Measurements from ENCODE around the gene IMP3. TPM values are rescaled to one million over a fixed set of nuclear protein-coding genes. Genes with fewer than 3 reads are reported as not detected.
"Not testable (repeated sequence)": the region's sequence is repeated elsewhere in the genome, so short reads cannot be mapped to it uniquely, and the experiment has no call there.

The IMP3 gene
- total RNA-seq, 1 donor = 82.1 TPM

DNA sequence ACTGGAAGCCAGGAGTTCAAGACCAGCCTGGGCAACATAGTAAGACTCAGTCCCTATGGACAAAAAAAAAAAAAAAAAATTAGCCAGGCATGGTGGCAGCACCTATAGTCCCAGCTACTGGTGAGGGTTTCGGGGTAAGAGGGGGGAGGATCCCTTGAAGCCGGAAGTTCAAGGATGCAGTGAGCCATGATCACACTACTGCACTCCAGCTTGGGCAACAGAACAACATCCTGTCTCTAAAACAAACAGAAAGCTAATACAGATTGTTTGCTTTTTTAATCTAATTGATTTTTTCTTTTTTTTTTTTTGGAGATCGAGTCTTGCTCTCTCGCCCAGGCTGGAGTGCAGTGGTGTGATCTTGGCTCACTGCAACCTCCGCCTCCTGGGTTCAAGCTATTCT lies 1.6 kb upstream of the IMP3 start:
- TF ChIP-seq, protein P1, sequence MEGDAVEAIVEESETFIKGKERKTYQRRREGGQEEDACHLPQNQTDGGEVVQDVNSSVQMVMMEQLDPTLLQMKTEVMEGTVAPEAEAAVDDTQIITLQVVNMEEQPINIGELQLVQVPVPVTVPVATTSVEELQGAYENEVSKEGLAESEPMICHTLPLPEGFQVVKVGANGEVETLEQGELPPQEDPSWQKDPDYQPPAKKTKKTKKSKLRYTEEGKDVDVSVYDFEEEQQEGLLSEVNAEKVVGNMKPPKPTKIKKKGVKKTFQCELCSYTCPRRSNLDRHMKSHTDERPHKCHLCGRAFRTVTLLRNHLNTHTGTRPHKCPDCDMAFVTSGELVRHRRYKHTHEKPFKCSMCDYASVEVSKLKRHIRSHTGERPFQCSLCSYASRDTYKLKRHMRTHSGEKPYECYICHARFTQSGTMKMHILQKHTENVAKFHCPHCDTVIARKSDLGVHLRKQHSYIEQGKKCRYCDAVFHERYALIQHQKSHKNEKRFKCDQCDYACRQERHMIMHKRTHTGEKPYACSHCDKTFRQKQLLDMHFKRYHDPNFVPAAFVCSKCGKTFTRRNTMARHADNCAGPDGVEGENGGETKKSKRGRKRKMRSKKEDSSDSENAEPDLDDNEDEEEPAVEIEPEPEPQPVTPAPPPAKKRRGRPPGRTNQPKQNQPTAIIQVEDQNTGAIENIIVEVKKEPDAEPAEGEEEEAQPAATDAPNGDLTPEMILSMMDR (IDR thresholded peaks at IDR 0.05; ENCODE audit: insufficient read depth, low read length) = no peak
- no peak overlapping the region for H3K4me3 ChIP-seq (ENCODE audit: low read depth, low read length)
- DNase-seq (ENCODE audit: low read depth) = no peak

DNA sequence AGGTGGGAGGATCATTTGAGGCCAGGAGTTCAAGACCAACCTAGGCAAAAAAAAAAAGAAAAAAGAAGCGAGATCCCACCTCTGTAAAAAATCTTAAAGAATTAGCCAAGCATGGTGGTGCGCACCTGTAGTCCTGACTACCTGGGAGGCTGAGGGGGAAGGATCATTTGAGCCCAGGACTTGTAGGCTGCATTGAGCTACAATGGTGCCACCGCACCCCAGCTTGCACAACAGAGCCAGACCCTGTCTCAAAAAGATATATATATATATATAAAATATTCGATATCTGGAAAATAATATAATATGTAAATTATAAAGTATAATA lies 1.1 kb upstream of the IMP3 start:
- no peak overlapping the region for H3K4me3 ChIP-seq (ENCODE audit: low read depth, low read length)
- DNase-seq (ENCODE audit: low read depth) = no peak
- TF ChIP-seq, protein P1 (IDR thresholded peaks at IDR 0.05; ENCODE audit: insufficient read depth, low read length) = no peak

DNA sequence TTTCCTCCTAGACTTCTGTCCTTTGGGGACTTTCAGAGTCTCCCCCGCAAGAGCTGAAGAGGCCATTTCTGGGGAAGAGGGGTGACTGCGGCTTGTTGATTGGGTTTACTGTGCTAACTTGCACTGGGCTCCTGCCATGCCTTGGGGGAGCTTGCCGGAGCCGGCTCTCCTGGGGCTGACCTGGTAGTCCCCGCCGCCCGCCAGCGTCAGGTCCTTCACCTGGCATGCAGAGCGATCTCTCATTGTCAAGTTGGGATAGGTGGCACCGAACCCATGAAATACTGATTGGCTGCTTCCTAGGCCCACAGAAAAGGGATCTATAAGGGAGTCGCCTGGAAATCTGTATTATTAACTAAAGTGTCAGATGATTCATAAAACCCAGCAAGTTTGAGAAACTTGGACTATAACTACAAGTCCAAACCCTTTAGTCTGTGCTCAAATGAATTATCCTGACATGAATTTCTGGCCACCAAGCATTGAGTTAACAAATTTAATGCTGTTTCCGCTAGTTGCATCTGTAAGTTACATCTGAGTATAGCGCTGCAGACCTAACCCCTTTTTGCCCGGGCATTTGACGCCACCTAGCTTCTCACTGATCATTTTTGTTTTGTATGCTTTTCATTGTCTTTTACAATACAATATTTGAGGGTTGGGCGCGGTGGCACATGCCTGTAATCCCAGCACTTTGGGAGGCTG lies 607 bp upstream of the IMP3 start:
- H3K4me3 ChIP-seq (ENCODE audit: low read depth, low read length) = peak overlapping the region; percentile 99
- peak; percentile 59 for DNase-seq (ENCODE audit: low read depth)
- TF ChIP-seq, protein P1 (IDR thresholded peaks at IDR 0.05; ENCODE audit: insufficient read depth, low read length) = peak; percentile 32

DNA sequence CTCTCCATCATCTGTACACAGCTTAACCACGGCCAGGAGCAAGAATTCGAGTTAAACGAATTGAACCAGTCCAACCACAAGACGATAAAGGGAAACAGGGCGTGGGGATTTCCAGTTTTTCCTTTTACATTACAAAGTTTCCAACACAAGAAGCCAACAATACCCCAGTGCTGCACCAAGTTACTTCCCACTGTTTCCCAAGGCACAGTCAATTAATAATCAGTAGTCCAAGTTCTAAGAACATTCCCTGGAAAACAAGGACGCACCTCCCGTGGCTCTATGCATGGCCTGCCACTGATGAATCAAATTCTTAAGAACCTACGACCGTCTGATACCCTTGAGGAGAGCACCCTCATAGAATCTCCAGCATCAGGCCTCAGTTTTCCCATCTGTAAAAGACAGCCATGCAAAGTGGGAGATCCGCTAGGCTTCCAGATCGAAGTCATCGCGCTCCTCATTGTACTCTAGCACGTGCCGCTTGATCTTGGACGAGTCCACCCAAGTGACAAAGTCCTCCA lies 774 bp downstream of the IMP3 start:
- TF ChIP-seq, protein P1 (IDR thresholded peaks at IDR 0.05; ENCODE audit: insufficient read depth, low read length) = no peak
- DNase-seq (ENCODE audit: low read depth) = peak; percentile 47
- H3K4me3 ChIP-seq (ENCODE audit: low read depth, low read length) = peak overlapping the region; percentile 99

DNA sequence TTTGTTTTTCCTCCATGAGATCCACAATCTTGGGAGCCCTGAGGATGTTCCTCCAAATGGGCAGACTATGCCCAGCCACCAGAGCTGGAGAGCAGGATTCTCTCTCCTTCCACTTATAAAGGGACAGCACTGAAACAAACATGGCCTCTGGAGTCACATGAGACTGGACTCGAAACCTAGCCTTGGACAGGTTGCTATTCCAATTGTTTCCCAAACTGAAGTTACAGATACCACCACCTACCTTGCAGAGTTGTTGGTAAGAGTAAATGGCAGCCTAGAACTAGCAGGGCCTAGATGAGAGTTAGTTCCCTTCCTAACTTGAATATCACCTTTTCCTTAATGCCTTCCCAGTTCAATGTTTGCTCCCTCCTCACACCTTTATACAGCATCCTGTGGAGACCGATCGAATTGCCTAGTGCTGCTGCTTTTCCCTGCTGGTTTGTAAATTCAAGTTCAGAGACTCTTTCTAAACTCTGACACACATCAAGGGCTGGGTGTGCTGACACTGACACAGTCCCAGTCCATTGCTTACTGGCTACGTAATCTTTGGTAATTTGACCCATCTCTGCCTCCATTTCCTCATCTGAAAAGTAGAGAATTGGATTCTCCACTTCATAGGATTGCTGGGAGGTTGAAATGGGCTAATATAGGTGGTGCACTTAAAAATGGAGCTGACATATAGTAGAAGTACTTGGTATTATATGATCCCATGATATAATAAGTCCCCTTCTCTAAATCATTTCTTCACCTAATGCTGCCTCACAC lies 2.6 kb downstream of the IMP3 start:
- DNase-seq (ENCODE audit: low read depth) = no peak
- H3K4me3 ChIP-seq (ENCODE audit: low read depth, low read length) = peak overlapping the region; percentile 99
- TF ChIP-seq, protein P1 (IDR thresholded peaks at IDR 0.05; ENCODE audit: insufficient read depth, low read length) = no peak

DNA sequence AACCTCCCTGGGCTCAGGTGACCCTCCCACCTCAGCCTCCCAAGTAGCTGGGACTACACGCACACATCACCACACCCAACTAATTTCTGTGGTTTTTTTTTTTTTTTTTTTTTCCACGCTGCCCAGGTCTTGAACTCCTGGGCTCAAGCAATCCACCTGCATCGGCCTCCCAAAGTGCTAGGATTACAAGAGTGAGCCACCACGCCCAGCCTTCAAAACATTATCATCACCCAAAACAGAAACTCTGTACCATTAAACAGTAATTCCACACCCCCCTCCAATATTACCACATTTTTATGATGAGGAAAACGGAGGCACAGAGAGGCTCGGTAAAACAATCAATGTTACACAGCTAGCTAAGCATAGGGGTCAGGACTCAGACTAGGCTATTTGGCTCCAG lies 4.0 kb downstream of the IMP3 start:
- DNase-seq (ENCODE audit: low read depth) = no peak
- TF ChIP-seq, protein P1 (IDR thresholded peaks at IDR 0.05; ENCODE audit: insufficient read depth, low read length) = no peak
- no peak overlapping the region for H3K4me3 ChIP-seq (ENCODE audit: low read depth, low read length)

DNA sequence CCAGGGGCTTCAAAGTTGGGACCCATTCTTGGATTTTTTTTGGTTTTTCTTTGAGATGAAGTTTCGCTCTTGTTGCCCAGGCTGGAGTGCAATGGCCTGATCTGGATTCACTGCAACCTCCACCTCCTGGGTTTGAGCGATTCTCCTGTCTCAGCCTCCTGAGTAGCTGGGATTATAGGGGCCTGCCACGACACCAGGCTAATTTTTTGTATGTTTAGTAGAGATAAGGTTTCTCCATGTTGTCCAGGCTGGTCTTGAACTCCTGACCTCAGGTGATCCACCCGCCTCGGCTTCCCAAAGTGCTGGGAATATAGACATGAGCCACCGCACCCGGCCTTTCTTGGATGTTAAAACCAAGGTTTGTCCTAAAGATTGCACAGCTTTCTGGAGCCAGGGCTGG lies 6.1 kb downstream of the IMP3 start:
- not testable (repeated sequence) for H3K4me3 ChIP-seq (ENCODE audit: low read depth, low read length); DNase-seq (ENCODE audit: low read depth)
